ENCODE data around the gene TRIM68. TPM values are rescaled to one million over a fixed set of nuclear protein-coding genes. Genes with fewer than 3 reads are reported as not detected.

Gene TRIM68, protein sequence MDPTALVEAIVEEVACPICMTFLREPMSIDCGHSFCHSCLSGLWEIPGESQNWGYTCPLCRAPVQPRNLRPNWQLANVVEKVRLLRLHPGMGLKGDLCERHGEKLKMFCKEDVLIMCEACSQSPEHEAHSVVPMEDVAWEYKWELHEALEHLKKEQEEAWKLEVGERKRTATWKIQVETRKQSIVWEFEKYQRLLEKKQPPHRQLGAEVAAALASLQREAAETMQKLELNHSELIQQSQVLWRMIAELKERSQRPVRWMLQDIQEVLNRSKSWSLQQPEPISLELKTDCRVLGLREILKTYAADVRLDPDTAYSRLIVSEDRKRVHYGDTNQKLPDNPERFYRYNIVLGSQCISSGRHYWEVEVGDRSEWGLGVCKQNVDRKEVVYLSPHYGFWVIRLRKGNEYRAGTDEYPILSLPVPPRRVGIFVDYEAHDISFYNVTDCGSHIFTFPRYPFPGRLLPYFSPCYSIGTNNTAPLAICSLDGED
- total RNA-seq: 10 to 100 TPM in 6 of 10 donors, 1 to 10 TPM in 4; 6.4 to 12.8 (median 10.5) TPM
- polyA plus RNA-seq: 1 to 10 TPM; 3.5 to 5.3 TPM
- long read RNA-seq, donor 1, transcript TRIM68-201 (7 exons, 3,352 nt): major isoform, 14 of 24 reads
- long read RNA-seq, donor 1, partial matches to known transcripts: 0 of 24 reads
- long read RNA-seq, donor 1, other reads (novel, unspliced or antisense): 8 of 24 reads
- long read RNA-seq, donor 2, transcript TRIM68-201 (7 exons, 3,352 nt): major isoform, 13 of 23 reads
- long read RNA-seq, donor 2, partial matches to known transcripts: 1 of 23 reads
- long read RNA-seq, donor 2, other reads (novel, unspliced or antisense): 8 of 23 reads
- long read RNA-seq, donor 3, transcript TRIM68-201 (7 exons, 3,352 nt): major isoform, 20 of 40 reads
- long read RNA-seq, donor 3, partial matches to known transcripts: 5 of 40 reads
- long read RNA-seq, donor 3, other reads (novel, unspliced or antisense): 12 of 40 reads

- intact Hi-C loops (cut with DNase I): loop anchor here in 1 of 10 donors (10.0 kb wide), 1 partner anchor 423 kb away; no protein-coding TSS in a partner anchor
- Histone ChIP-seq H3K9me3 (no peaks in the 10 kb centered on the region), H3K27me3 (no peaks in the 10 kb centered on the region), H3K4me1 (peaks cover 0 to 32% (median 23%) of the 10 kb centered on the region in 9 donors), H3K4me3 (peak within 1 kb of the TSS; percentile 53 to 86 (median 74)), H3K27ac (peak within 1 kb of the TSS; percentile 51 to 96 (median 92)), H3K36me3 (peaks cover 0 to 26% (median 4%) of the 10 kb centered on the region in 9 donors)
- TF ChIP-seq, protein P1, sequence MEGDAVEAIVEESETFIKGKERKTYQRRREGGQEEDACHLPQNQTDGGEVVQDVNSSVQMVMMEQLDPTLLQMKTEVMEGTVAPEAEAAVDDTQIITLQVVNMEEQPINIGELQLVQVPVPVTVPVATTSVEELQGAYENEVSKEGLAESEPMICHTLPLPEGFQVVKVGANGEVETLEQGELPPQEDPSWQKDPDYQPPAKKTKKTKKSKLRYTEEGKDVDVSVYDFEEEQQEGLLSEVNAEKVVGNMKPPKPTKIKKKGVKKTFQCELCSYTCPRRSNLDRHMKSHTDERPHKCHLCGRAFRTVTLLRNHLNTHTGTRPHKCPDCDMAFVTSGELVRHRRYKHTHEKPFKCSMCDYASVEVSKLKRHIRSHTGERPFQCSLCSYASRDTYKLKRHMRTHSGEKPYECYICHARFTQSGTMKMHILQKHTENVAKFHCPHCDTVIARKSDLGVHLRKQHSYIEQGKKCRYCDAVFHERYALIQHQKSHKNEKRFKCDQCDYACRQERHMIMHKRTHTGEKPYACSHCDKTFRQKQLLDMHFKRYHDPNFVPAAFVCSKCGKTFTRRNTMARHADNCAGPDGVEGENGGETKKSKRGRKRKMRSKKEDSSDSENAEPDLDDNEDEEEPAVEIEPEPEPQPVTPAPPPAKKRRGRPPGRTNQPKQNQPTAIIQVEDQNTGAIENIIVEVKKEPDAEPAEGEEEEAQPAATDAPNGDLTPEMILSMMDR (IDR thresholded peaks at IDR 0.05): peak in 1 of 9 donors; percentile 16
- WGBS, 2 donors: 4% methylated on average over 43 of the region's 43 CpGs
- ATAC-seq: peak; percentile 99 to 100 (median 100)
- peak; percentile 97 to 98 for DNase-seq
These were observed at the start of gene TRIM68 for GRCh38 chr11:4607781-4608666. TSS of gene TRIM68 (minus strand) at chr11:4608231. CDS start at chr11:4605504, 2,727 bp downstream.

DNA sequence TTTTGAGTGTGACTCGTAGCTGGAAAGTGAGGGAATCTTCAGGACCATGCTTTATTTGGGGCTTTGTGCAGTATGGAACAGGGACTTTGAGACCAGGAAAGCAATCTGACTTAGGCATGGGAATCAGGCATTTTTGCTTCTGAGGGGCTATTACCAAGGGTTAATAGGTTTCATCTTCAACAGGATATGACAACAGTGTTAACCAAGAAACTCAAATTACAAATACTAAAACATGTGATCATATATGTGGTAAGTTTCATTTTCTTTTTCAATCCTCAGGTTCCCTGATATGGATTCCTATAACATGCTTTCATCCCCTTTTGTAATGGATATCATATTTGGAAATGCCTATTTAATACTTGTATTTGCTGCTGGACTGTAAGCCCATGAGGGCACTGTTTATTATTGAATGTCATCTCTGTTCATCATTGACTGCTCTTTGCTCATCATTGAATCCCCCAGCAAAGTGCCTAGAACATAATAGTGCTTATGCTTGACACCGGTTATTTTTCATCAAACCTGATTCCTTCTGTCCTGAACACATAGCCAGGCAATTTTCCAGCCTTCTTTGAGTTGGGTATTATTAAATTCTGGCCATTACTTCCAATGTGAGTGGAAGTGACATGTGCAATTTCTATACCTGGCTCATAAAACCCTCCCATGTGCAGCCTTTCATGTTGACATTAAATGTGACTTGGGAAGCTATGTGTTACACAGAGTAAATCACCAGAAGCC lies 46.8 kb upstream of the TRIM68 start:
- intact Hi-C loops (cut with DNase I): no loop called here
- no peaks in the 10 kb centered on the region for H3K9me3 ChIP-seq
- WGBS, 2 donors: 69 to 87% methylated on average over 2 of the region's 2 CpGs
- no peak for ATAC-seq
- TF ChIP-seq, protein P1 (IDR thresholded peaks at IDR 0.05): no peak
- H3K4me3 ChIP-seq: no peak overlapping the region
- H3K27me3 ChIP-seq: no peaks in the 10 kb centered on the region
- H3K27ac ChIP-seq: no peak overlapping the region
- H3K4me1 ChIP-seq: peaks cover 0 to 21% (median 0%) of the 10 kb centered on the region in 9 donors
- no peak for DNase-seq
- H3K36me3 ChIP-seq: peaks cover 0 to 25% (median 0%) of the 10 kb centered on the region in 9 donors

- peak in 1 of 8 donors; percentile 36 for ATAC-seq
- peak overlapping the region in 4 of 10 donors; percentile 17 to 58 (median 36) for H3K4me3 ChIP-seq
- peaks cover 4 to 65% (median 37%) of the 10 kb centered on the region in 9 donors for H3K4me1 ChIP-seq
- peaks cover 0 to 8% (median 0%) of the 10 kb centered on the region in 9 donors for H3K36me3 ChIP-seq
- 40 to 45% methylated on average over 4 of the region's 4 CpGs for WGBS, 2 donors
- TF ChIP-seq, protein P1 (IDR thresholded peaks at IDR 0.05): no peak
- intact Hi-C loops (cut with DNase I): loop anchor here in 1 of 10 donors (10.0 kb wide), 1 partner anchor 463 kb away; no protein-coding TSS in a partner anchor
- DNase-seq: no peak
- peak overlapping the region in 5 of 10 donors; percentile 28 to 91 (median 58) for H3K27ac ChIP-seq
- no peaks in the 10 kb centered on the region for H3K27me3 ChIP-seq
- H3K9me3 ChIP-seq: no peaks in the 10 kb centered on the region
These were observed 39.7 kb upstream of the TRIM68 start for GRCh38 chr11:4647766-4648165.

All from heart right ventricle (tissue), 16 donors.